Right kidney (tissue), 1 donor: ENCODE data around the gene KLF16.

Experiments
- DNase-seq: peaks from one replicate; pipeline ENCODE4 v3.0.0-alpha.2; 2016

The KLF16 gene

GRCh38 chr19:1823020-1823419 lies 40.4 kb downstream of the KLF16 start:
- no peak for DNase-seq

GRCh38 chr19:1822210-1822609 lies 41.2 kb downstream of the KLF16 start:
- DNase-seq = no peak

GRCh38 chr19:1819341-1820255 lies 43.8 kb downstream of the KLF16 start:
- DNase-seq = no peak

- DNase-seq = no peak
Observed at GRCh38 chr19:1818549-1819195, 44.7 kb downstream of the KLF16 start.

GRCh38 chr19:1817553-1818179 lies 45.7 kb downstream of the KLF16 start:
- DNase-seq = no peak

- DNase-seq = no peak
Observed at GRCh38 chr19:1816530-1817298, 46.7 kb downstream of the KLF16 start.

- DNase-seq = no peak
Observed at GRCh38 chr19:1815605-1816529, 47.5 kb downstream of the KLF16 start.

GRCh38 chr19:1814833-1815604 lies 48.4 kb downstream of the KLF16 start:
- DNase-seq = no peak

- no peak for DNase-seq
Observed at GRCh38 chr19:1814391-1814790, 49.0 kb downstream of the KLF16 start.

- DNase-seq = no peak
Observed at GRCh38 chr19:1813192-1814182, 49.9 kb downstream of the KLF16 start.

GRCh38 chr19:1812426-1813191 lies 50.8 kb downstream of the KLF16 start:
- DNase-seq = peak; percentile 86

- no peak for DNase-seq
Observed at GRCh38 chr19:1811942-1812425, 51.4 kb downstream of the KLF16 start, which contains the start of gene ATP8B3. TSS of gene ATP8B3 (minus strand) at chr19:1812276. CDS start at chr19:1811736, 540 bp downstream.

- no peak for DNase-seq
Observed at GRCh38 chr19:1811472-1811894, 51.9 kb downstream of the KLF16 start.

GRCh38 chr19:1810439-1811160 lies 52.8 kb downstream of the KLF16 start:
- no peak for DNase-seq

GRCh38 chr19:1809678-1810077 lies 53.7 kb downstream of the KLF16 start:
- DNase-seq = no peak

- DNase-seq = no peak
Observed at GRCh38 chr19:1808395-1808731, 55.0 kb downstream of the KLF16 start.

- no peak for DNase-seq
Observed at GRCh38 chr19:1807695-1808394, 55.5 kb downstream of the KLF16 start.
